HS-27A (cell line): Measurements from ENCODE around the gene HIP1.
"Not testable (repeated sequence)": the region's sequence is repeated elsewhere in the genome, so short reads cannot be mapped to it uniquely, and the experiment has no call there.

Experiments
- DNase-seq: peaks from one replicate; pipeline ENCODE4 v3.0.0-alpha.2; 2012; ENCODE audit warnings: low read depth, missing footprints

Gene HIP1

DNA sequence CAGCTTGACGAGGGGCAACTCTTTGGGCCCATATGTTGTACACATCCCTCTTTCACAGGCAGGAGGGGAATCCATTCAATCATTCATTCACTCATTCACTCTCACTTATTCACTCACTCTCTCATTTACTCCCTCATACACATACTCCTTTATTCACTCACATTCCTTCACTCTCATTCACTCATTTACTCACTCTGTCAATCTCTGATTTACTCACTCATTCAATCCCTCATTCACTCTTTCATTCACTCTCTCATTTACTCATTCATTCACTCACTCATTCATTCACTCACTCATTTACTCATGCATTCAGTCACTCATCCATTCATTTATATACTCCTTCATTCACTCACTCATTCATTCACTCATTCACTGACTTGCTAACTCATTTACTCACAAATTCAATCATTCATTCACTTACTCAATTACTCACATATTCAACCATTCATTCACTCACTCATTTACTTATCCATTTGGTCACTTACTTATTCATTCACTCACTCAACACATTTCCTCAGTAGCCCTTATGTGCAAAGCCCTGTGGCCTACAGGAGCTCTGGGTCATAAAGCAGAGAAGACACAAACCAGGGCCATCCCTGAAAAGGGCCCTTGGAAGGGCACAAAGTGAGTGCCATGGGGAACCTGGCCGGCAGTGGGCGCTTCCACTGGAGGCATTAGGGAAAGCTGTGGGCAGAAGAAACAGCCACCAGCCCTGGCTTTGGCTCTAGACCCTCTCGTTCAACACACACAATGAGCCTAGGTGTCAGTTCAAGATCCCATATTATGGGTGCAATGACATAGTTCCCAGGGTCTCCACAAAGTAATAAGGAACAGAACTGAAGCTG lies 26.0 kb downstream of the HIP1 start:
- DNase-seq: no peak

DNA sequence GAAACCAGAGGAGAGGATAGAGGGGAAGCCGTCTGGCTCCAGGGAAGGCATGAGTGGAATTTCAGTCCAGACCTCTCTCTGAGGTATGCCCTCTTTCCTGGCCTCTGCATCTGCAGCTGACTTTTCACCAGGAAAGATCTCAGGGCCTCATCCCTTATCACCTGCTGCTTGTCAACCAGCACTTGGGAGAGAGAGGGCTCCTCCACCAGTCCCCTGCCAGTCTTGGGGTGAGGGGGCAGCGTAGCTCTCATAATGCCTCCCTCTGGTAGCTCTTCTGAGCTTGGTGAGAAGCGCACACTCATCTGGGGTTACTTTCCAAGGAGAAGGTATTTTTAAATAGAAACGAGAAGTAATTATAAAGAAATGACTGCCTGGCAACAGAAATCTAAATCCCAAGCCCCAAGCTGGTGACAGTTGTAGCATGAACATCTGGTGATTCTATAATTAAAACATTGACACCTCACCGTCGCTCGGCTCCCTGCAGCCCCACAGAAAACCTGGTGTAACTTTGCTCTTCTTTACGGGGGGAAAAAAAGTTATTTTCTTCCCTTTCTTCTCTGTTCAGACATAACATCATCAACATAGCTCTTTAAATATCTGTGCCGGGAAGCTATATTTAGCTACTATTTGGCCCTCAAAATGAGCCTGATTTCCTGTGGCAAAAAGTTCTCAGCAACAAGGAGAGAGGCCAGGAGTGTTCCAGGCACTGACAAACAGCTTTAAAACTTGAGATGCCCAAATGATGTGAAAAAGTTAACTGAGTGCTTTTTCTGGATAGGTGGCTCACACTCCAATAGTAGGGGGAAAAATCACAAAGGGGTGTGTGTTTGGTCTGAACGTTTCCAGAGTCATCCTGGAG lies 26.9 kb downstream of the HIP1 start:
- DNase-seq: no peak

DNA sequence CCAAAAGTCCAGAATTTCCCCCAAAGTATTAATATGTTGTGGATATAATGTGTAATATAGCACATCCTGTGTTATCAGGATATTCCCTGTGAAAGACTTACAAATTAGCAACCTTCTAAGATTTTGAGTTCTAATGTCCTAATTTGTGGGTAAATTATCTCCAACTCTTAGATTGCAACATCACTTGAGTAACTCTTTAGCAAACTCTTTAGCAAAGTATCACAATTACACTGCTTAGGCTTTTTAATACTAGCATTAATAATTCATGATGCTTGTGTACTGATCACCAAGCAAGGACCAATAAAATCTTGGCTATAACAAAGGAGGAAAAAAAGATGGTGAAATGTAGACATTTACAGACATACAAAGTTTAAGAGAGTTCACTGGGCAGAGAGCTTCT lies 27.7 kb downstream of the HIP1 start:
- no peak for DNase-seq

DNA sequence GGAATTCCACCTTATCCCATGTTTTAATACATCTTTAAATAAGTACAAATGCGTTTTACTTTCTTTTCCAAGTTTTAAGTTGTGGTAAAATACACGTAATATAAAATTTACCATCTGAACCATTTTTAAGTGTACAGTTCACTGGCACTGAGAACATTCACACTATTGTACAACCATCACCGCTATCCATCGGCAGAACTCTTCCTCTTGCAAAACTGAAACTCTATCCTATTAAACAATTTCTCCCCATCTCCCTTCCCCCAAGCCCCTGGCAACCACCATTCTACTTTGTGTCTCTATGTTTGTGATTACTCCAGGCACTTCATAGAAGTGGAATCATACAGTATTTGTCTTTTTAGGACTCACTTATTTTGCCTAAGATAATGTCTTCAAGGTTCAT lies 33.8 kb downstream of the HIP1 start:
- DNase-seq: no peak

DNA sequence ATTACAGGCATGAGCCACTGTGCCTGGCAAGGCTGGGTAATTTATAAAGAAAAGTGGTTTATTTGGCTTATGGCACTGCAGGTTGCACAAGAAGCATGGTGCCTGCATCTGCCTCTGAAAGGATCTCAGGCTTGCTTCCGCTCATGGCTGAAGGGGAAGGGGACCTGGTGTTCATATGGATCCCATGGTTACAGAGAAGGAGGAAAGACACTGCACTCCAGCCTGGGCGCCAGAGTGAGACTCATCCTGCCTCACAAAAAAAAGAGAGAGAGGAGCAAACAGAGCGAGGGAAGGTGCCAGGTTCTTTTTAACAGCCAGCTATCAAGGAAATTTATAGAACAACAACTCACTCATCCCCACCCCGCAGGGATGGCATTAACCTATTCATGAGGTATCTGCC lies 36.2 kb downstream of the HIP1 start:
- DNase-seq: no peak

DNA sequence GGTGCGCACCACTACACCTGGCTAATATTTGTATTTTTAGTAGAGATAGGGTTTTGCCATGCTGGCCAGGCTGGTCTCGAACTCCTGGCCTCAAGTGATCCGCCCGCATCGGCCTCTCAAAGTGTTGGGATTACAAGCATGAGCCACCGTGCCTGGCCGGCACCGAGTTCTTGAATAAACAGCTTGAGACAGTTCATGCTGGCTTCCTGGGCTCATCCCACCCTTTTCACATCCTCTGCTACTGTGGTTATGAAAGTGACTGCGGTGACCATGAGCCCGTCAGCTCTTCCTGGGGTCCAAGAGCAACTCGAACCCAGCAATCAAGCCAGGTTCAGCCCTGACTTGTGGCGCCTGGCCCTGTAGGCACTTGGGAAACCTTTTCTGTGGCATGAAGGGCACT lies 38.7 kb downstream of the HIP1 start:
- DNase-seq: no peak

DNA sequence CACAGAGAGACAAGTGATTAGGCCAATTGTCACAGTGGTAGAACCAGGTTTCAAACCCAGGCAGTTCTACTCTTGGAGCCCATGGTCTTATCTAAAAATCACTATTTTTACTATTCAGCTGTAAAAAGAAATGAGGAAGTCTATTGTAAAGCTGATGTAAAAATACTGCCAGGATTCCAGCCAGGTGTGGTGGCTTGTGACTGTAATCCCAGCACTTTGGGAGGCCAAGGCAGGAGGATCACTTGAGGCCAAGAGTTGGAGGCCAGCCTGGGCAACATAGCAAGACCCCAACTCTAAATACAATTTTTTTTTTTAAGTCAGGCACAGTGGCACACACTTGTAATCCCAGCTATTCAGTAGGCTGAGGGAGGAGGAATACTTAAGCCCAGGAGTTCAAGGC lies 40.4 kb downstream of the HIP1 start:
- no peak for DNase-seq

DNA sequence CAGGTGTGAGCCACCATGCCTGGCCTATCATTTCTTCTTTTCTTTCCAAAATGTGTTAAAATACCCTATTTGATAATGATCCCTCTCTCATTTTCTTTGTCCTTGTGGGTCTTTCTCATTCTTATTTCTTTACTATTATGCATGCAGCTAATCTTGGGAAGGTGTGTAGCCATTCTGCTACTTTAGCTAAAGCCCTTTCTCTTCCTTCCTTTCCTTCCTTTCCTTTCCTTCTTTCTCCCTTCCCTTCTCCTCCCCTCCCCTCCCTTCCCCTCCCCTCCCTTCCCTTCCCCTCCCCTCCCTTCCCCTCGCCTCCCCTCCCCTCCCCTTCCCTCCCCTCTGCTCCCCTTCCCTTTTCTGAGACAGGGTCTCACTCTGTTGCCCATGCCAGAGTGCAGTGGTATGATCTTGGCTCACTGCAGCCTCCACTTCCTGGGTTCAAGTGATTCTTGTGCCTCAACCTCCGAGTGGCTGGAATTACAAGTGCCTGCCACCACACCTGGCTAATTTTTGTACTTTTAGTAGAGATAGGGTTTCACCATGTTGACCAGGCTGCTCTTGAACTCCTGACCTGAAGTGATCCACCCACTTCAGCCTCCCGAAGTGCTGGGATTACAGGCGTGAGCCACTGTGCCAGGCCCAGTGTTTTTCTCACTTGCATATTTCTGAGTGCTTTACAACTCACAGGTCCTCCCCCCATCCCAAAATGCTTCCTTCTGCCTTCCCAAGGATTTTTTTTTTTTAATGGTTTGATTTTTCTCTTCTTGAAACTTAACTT lies 42.3 kb downstream of the HIP1 start:
- no peak for DNase-seq

DNA sequence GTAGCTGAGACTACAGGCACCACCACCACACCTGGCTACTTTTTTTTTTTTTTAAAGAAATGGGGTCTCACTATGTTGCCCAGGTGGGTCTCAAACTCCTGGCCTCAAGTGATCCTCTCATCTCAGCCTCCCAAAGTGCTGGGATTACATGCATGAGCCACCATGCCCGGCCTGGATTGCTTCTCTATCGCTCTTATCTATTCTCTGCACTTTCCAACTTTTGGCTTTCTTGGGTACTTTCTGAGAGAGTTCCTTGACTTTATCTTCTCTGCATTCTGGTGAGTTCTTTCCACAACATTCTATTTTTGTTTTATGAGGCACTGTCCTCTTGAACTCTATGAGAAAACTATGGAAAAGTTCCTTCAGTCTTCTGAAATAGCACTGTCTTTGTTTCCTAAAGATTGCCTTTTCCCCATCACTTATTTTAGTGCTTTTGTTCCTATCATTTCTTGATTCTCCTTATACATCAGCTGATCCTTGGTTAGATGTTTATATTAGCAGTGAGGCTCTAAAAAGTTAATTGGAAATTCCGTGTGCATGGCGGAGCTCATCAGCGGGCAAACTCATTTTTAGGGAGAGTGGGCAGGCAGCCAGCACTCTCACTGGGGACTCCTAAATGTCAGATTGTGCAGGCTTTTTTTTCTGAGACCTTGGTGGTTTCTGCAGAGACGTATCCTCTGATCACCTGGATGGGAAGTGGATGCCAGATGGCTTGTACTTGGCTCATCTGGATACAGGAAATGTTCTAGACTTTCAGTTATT lies 43.9 kb downstream of the HIP1 start:
- no peak for DNase-seq

DNA sequence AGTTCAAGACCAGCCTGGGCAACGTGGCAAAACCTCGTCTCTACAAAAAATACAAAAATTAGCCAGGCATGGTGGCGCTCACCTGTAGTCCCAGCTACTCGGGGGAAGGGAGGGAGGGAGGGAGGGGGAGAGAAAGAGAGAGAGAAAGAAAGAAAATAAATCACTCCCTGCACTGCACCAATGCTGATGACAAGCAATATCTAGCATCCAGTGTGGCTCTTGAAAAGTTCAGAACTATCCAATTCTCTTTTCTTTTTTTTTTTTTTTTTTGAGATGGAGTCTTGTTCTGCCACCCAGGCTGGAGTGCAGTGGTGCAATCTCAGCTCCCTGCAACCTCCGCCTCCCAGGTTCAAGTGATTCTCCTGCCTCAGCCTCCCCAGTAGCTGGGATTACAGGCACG lies 45.1 kb downstream of the HIP1 start:
- DNase-seq: not testable (repeated sequence)

DNA sequence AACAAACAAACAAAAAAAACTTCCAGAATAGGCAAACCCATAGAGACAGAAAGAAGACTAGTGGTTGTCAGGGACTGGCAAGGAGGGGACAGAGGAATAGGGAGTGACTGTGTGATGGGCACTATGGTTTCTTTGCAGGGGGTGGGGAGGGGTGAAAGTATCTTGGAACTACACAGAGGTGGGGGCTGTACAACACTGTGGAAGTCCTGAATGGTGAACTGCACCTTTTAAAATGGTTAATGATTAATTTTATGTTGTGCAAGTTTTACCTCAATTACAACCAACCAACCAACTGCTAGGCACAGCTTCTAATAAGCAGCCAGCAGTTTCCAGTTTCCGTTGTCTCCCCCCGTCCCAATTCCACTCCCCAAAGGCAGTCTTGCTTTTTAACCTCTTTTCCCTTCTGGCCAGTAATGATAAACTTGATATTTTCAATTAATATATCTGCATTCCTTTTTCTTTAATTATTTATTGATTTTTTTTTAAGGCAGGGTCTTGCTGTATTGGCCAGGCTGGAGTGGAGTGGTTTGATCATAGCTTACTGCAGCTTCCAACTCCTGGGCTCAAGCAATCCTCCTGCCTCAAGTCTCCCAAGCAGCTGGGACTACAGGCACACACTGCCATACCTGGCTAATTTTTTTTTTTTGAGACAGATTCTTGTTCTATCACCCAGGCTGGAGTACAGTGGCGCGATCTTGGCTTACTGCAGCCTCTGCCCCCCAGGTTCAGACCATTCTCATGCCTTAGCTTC lies 46.8 kb downstream of the HIP1 start:
- DNase-seq: no peak

DNA sequence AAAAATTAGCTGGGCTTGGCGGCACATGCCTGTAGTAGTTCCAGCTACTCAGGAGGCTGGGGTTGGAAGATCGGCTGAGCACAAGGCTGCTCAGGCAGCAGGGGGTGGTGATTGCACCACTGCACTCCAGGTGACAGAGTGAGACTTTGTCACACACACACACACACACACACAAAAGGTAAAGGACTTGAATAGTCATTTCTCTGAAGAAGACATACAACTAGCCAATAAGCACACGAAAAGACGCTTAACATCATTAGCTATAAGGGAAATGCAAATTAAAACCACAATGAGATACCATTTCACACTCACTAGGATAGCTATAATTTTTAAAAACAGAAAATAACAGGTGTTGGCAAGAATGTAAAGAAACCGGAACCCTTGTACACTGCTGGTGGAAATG lies 48.6 kb downstream of the HIP1 start:
- DNase-seq: no peak

DNA sequence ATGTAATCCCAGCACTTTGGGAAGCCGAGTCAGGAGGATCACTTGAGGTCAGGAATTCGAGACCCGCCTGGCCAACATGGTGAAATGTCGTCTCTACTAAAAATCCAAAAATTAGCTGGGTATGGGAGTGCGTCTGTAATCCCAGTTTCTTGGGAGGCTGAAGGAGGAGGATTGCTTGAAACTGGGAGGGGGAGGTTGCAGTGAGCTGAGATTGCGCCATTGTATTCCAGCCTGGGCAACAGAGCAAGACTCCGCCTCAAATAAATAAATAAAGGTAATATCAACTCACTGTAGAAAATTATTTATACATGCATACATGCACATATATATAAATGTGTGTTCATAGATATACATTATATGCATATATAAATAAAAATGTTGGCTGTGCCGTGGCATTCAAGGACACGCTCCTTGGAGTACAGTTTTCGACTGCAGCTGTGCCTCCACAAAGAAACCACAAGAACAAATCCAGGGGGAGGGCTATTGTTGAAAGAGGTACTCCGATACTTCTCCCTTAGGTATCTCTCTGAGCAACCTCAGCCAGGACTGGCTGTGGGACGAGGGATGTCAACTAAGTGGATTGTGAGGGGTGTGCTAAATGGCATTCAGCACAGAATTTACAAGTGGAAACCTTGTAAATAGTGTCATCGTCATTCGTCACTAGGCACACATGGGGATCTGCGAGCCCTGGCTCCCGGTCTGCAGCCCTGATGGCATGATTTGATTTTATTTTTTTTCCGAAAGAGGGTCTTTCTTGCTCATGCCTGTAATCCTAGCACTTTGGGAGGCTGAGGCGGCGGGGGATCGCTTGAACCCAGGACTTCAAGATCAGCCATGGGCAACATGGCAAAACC lies 49.3 kb downstream of the HIP1 start:
- no peak for DNase-seq

DNA sequence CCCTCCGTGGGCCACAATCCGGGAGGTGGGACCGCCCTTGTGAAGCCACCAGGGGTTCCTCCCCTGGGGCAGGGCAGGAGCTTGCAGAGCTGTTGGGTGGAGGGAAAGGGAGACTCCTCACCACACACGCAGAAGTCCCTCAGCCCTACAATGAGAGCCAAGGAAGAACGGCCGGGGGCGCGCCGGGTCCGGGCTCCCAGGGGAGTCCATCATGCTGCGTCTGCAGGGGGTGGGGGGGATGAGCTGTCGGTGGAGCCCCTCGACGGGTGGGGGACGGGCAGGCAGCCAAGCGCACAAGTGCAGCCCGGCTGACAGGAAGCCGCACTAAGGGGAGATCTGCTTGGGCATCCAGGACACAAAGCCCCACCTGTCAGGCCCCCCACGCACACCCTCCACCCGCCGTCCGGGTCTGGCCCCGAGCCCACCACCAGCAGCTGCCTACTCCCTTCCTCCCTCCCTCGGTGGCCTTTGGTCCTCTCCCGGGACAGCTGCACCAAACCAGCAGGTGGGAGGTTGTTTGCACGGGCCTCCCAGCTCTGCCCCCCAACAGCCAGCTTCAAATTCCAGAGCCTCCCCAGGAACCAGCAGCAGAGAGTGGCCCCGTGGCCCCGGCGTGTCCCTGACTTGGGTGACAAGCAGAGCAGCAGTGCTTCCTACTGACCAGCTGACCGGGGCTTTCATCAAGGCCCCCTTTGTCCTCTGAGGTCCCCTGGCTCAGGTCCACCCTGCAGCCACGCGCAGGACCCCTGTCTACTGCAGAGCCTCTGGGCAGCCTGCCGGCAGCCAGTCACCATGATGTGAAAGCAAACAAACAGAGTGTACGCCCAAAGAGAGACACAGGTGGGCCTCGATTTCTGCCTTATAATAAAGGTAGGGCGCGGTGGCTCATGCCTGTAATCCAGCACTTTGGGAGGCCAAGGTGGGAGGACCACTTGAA lies 50.3 kb downstream of the HIP1 start:
- no peak for DNase-seq

DNA sequence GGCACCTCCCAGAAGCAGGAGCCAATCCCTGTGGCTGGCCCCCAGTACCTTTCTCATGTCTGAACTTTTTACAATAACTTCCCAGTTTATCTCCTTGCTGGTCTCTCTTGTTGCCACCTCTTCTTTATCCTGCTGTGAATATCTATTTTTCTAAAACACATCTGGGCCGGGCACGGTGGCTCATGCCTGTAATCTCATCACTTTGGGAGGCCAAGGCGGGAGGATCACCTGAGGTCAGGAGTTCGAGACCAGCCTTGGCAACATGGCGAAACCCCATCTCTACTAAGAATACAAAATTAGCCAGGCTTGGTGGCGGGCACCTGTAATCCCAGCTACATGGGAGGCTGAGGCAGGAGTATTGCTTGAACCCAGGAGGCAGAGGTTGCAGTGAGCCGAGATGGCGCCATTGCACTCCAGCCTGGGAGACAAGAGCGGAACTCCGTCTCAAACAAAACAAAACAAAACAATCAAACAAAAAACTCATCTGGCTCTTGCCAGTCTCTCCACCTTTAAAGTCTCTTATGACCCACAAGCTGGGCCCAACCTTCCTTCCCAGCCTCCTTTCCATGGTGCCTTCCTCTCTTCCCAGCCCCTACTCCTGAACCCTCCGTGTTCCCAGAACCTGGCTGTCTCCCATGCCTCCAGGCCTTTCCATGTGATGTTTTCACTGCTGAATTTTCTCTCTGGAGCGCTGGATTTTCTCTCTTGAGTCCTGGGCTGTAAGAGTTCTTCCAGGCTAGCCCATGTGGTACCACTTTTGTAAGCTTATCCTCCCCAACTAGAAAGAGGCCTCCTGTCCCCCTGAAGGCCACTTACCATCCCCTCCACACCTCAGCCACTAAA lies 51.3 kb downstream of the HIP1 start:
- no peak for DNase-seq

DNA sequence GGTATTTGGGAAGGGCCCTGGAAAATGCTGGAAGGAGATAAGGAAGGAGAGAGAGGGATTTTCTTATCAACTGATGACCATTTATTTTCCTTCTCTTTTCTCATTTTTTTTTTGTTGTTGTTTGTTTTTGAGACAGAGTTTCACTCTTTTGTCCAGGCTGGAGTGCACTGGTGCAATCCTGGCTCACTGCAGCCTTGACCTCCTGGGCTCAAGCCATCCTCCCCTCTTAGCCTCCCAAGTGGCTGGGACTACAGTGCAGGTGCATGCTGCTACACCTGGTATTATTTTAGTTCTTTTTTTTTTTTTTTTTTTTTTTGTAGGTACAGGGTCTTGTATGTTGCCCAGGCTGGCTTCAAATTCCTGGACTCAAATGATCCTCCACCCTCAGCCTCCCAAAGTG lies 52.2 kb downstream of the HIP1 start:
- no peak for DNase-seq

DNA sequence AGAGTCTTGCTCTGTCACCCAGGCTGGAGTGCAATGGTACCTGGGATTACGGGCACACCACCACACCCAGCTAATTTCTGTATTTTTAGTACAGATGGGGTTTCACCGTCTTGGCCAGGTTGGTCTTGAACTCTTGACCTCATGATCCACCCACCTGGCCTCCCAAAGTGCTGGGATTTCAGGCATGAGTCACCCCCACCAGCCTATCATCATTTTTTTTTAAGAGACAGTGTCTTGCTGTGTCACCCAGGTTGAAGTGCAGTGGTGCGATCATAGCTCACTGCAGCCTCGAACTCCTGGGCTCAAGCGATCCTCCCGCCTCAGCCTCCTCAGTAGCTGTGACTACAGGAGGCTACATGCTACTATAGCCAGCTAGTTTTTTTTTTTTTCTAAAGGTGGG lies 56.7 kb downstream of the HIP1 start:
- DNase-seq: not testable (repeated sequence)

DNA sequence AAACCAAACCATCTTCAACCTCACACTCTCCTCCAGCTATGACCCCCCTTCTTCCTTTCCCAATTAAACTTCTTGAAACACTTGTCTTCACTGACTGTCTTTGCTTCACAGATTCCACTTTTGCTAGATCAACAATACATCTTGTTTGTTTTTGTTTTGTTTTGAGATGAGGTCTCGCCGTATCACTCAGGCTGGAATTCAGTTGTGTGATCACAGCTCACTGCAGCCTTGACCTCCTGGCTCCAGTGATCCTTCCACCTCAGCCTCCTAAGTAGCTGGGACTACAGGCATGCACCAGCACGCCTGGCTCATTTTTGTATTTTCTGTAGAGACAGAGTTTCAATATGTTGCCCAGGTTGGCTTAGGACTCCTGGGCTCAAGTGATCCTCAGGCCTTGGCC lies 59.7 kb downstream of the HIP1 start:
- DNase-seq: no peak
